Thyroid gland (tissue), 4 donors: ENCODE data around the gene CA6. TPM values are rescaled to one million over a fixed set of nuclear protein-coding genes. Genes with fewer than 3 reads are reported as not detected.

ENCODE experiments used
- DNase-seq, 2 donors: peaks; one replicate each; pipeline ENCODE4 v3.0.0-alpha.2; 2019
- H3K27ac ChIP-seq, 3 donors: fragments of 200-600 bp; sonication (generic); 1 replicate in 2 of 3; 2 replicates in 1 of 3; pipeline ENCODE4 v1.5.1; 2016 to 2019; ENCODE audit warnings: mild to moderate bottlenecking in 1 of 3, moderate library complexity in 1 of 3
- H3K27me3 ChIP-seq: fragments of 200-600 bp; sonication (generic); one replicate; pipeline ENCODE4 v1.5.1; 2019
- H3K36me3 ChIP-seq, 2 donors: fragments of 200-600 bp; sonication (generic); one replicate each; pipeline ENCODE4 v1.5.1; 2016 to 2019
- H3K4me1 ChIP-seq, 2 donors: fragments of 200-600 bp; sonication (generic); one replicate each; pipeline ENCODE4 v1.5.1; 2017 to 2019
- H3K4me3 ChIP-seq, 3 donors: fragments of 200-600 bp; sonication (generic); replicated peaks in 1 of 3; 1 replicate in 2 of 3; 2 replicates in 1 of 3; pipeline ENCODE4 v1.5.1; 2016; ENCODE audit warnings: mild to moderate bottlenecking in 1 of 3
- H3K9me3 ChIP-seq: fragments of 200-600 bp; sonication (generic); one replicate; pipeline ENCODE4 v1.5.1; 2017
- CTCF ChIP-seq, 6 experiments: fragments of 200-600 bp in 3 of 6; fragments of 450-650 bp in 3 of 6; sonication (generic) in 3 of 6; IDR thresholded peaks; one replicate each; pipeline ENCODE4 v1.5.1; 2016 to 2019; ENCODE audit warnings: antibody characterized with exemption in 6 of 6, mild to moderate bottlenecking in 2 of 6, inconsistent platforms in 1 of 6, moderate library complexity in 1 of 6
- POLR2A ChIP-seq, 2 donors: fragments of 450-650 bp; IDR thresholded peaks; one replicate each; pipeline ENCODE4 v1.6.1; 2017; ENCODE audit warnings: antibody characterized with exemption in 2 of 2, mild to moderate bottlenecking in 2 of 2, moderate library complexity in 1 of 2
- WGBS, 2 donors: methylation state at CpG; one replicate each; pipeline ENCODE4 v1.1.5; 2017; 5-methylcytosine and 5-hydroxymethylcytosine counted together
- intact Hi-C: fragments of 100-400 bp; cut with DNase I; formaldehyde crosslinking; loops from one replicate; pipeline ENCODE4 v1.15.1; 2023
- total RNA-seq, 4 donors: library from RNA; depleted of rRNA; stranded (reverse); fragments of >200 nt; gene quantifications; one replicate each; pipeline ENCODE4 v1.2.3, GENCODE V29; 2016

Gene CA6
- total RNA-seq, 4 donors from 2014 or later = not detected

DNA sequence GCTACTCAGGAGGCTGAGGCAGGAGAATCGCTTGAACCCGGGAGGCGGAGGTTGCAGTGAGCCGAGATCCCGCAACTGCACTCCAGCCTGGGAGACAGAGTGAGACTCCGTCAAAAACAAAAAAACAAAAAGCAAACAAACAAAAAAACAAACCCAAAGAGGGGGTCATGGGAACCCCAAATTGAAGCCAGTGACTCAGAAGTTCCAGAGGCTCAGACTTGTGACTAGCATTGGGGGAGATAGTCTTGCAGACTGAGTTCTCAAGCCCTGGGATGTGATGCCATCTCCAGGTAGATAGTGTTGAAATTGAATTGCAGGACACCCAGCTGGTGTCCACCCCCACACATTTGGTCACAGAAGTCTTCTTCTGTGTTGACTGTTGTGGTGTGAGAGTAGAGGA lies 42.3 kb upstream of the CA6 start:
- TF ChIP-seq CTCF (IDR thresholded peaks at IDR 0.05) (no peak), POLR2A (IDR thresholded peaks at IDR 0.05) (no peak)
- peak overlapping the region; percentile 84 to 92 (median 91) for H3K27ac ChIP-seq
- H3K4me3 ChIP-seq = no peak overlapping the region
- peaks cover 18 to 56% of the 10 kb centered on the region in 2 donors for H3K4me1 ChIP-seq
- H3K36me3 ChIP-seq = no peaks in the 10 kb centered on the region
- H3K27me3 ChIP-seq = no peaks in the 10 kb centered on the region
- no peaks in the 10 kb centered on the region for H3K9me3 ChIP-seq
- WGBS, 2 donors = 96 to 98% methylated on average over 6 of the region's 6 CpGs
- DNase-seq = no peak
- intact Hi-C loops = no loop called here

DNA sequence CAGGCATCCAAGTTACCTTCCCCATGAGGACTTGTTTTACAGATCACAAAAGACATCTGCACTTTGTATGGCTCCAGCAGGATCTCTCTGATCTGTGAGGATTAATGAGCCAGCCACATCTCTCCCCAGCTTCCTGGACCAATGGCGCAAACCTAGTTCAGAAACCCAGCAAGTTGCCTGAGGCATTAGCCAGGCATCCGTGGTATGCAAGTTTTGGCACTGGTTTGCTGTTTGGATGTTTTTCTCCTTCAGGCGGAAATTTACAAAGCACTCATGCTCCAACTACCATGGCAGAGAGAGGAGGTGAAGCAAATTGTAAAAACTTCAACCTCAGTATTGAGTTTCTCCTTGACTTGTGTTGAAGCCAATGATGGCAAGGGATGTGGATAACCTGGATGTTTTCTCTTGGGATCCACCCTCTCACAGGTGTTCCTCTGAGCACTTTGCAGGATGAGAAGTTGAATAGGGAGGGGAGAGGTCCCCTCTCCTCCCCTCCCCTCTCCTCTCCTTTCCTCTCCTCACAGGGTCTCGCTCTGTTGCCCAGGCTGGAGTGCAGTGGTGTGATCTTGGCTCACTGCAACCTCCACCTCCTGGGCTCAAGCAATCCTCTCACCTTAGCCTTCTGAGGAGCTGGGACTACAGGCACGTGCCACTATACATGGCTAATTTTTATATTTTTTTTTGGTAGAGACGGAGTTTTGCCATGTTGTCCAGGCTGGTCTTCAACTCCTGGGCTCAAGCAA lies 41.6 kb upstream of the CA6 start:
- Histone ChIP-seq H3K36me3 (no peaks in the 10 kb centered on the region), H3K27me3 (no peaks in the 10 kb centered on the region), H3K4me1 (peaks cover 18 to 56% of the 10 kb centered on the region in 2 donors), H3K9me3 (no peaks in the 10 kb centered on the region), H3K27ac (peak overlapping the region; percentile 84 to 92 (median 91)), H3K4me3 (no peak overlapping the region)
- intact Hi-C loops = no loop called here
- DNase-seq = peak; percentile 88
- peak in 1 of 6 experiments; percentile 27 for TF ChIP-seq CTCF (IDR thresholded peaks at IDR 0.05)
- TF ChIP-seq POLR2A (IDR thresholded peaks at IDR 0.05) = peak in 1 of 2 donors; percentile 50
- 21 to 36% methylated on average over 6 of the region's 6 CpGs for WGBS, 2 donors

DNA sequence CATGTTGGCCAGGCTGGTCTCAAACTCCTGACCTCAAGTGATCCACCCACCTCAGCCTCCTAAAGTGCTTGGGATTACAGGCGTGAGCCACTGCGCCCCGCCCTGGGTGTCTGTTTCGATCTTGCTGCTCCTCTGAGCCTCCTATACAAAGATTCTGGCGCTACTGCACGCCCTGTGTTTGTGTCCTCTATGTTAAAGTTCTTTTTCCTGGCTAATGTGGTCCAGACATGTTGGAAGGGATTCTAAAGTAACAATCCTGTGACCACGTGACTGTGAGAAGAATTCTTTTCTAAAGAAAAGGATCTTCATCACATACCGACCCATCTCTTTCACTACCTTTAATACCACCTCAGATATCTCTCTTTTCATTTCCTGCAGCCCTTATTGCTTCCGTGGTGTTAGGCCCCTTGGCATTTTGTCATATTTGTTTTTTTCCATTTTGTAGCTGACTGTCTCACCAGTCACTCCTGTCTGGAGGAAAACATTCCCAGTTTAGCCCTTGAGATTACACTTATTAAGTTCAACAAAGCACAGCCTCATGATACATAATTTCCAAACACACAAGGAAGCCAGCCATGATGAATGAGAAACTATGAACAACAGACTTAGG lies 40.0 kb upstream of the CA6 start:
- intact Hi-C loops = no loop called here
- 73 to 79% methylated on average over 9 of the region's 9 CpGs for WGBS, 2 donors
- Histone ChIP-seq H3K4me3 (no peak overlapping the region), H3K36me3 (no peaks in the 10 kb centered on the region), H3K9me3 (no peaks in the 10 kb centered on the region), H3K27ac (peak overlapping the region; percentile 84 to 92 (median 91)), H3K27me3 (no peaks in the 10 kb centered on the region), H3K4me1 (peaks cover 15 to 41% of the 10 kb centered on the region in 2 donors)
- TF ChIP-seq POLR2A (IDR thresholded peaks at IDR 0.05) = no peak
- no peak for TF ChIP-seq CTCF (IDR thresholded peaks at IDR 0.05)
- no peak for DNase-seq

DNA sequence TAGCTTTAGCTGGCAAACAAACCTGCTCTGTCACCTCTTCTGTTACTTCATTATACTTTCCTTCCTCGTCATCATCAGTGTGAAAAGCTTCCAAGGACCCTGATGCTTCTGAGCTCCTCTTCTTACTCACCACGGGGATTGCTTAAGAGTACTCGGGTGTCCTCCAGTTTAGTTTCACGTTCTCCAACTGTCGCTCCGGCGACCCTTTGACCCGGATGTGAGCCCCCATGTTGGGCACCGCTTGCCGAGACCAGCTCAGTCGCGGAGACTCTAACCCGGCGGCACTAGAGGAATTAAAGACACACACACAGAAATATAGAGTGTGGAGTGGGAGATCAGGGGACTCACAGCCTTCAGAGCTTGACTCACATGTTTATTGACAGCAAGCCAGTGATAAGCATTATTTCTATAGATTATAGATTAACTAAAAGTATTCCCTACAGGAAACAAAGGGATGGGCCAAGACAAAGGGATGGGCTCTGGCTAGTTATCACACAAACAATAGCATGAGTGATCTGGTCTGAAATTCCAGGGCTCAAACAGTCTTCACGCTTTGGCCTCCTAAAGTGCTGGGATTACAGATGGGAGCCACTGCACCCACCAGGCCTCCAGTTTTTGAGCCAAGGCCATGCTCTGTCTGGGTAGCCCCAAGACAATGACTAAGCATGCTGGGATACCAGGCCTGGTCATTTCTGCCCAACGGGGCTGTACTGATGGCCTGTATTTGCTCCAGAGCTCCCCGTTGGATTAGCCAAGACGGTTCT lies 37.1 kb upstream of the CA6 start:
- WGBS, 2 donors = 67 to 70% methylated on average over 18 of the region's 18 CpGs
- intact Hi-C loops = no loop called here
- H3K4me1 ChIP-seq = peaks cover 20 to 43% of the 10 kb centered on the region in 2 donors
- H3K27ac ChIP-seq = peak overlapping the region in 1 of 3 donors; percentile 20
- H3K27me3 ChIP-seq = no peaks in the 10 kb centered on the region
- no peak overlapping the region for H3K4me3 ChIP-seq
- DNase-seq = no peak
- TF ChIP-seq POLR2A (IDR thresholded peaks at IDR 0.05) (no peak), CTCF (IDR thresholded peaks at IDR 0.05) (no peak)
- H3K9me3 ChIP-seq = no peaks in the 10 kb centered on the region
- H3K36me3 ChIP-seq = no peaks in the 10 kb centered on the region
